Measurements from ENCODE around the gene MGRN1.

The MGRN1 gene

GRCh38 chr16:4704913-4705312, 80.3 kb downstream of the MGRN1 start:
- H3K9me3 ChIP-seq (ENCODE audit: control insufficient read depth, insufficient read depth, low read depth, low read length): no peaks in the 10 kb centered on the region
- no peak overlapping the region for H3K4me3 ChIP-seq (ENCODE audit: low read depth, low read length)
- no peaks in the 10 kb centered on the region for H3K4me1 ChIP-seq (ENCODE audit: control insufficient read depth, insufficient read depth, low read length)
- TF ChIP-seq ZNF292 (tag by site-specific recombination; IDR thresholded peaks at IDR 0.05; ENCODE audit: borderline replicate concordance, low read depth) (no peak), ZSCAN23 (tag by site-specific recombination; IDR thresholded peaks at IDR 0.05) (no peak), YY2 (tag by site-specific recombination; IDR thresholded peaks at IDR 0.05) (no peak), INSM2 (tag by site-specific recombination; IDR thresholded peaks at IDR 0.05) (no peak), ZNF366 (tag by site-specific recombination; conservative IDR thresholded peaks at IDR 0.05) (no peak), ZFP37 (tag by site-specific recombination; IDR thresholded peaks at IDR 0.05) (no peak), ZNF426 (tag by site-specific recombination; IDR thresholded peaks at IDR 0.05) (no peak), BCL6B (tag by site-specific recombination; IDR thresholded peaks at IDR 0.05) (no peak)
- H3K27ac ChIP-seq (ENCODE audit: extremely low read depth, low read depth, low read length): no peak overlapping the region
- CTCF ChIA-PET: no interaction called here
- POLR2A ChIA-PET: interaction anchor here (0.8 to 1.7 kb wide), 3 partner anchors 10 to 30 kb away, joined by 3 to 5 read pairs (median 3); partner anchors contain the start of genes ANKS3 and DNAAF8
- peaks cover 21 to 70% of the 10 kb centered on the region in 2 experiments; a peak in 2 of 3 replicates for H3K36me3 ChIP-seq (ENCODE audit: control insufficient read depth in 2 of 2, insufficient read depth in 1 of 2, low read length in 2 of 2)

GRCh38 chr16:4706871-4707270, 82.2 kb downstream of the MGRN1 start:
- no peaks in the 10 kb centered on the region for H3K4me1 ChIP-seq (ENCODE audit: control insufficient read depth, insufficient read depth, low read length)
- H3K27ac ChIP-seq (ENCODE audit: extremely low read depth, low read depth, low read length): no peak overlapping the region
- TF ChIP-seq ZNF394 (tag by site-specific recombination; IDR thresholded peaks at IDR 0.05; ENCODE audit: borderline replicate concordance) (no peak), ZNF660 (tag by site-specific recombination; IDR thresholded peaks at IDR 0.05) (no peak), PRDM2 (tag by site-specific recombination; IDR thresholded peaks at IDR 0.05; ENCODE audit: borderline replicate concordance) (no peak), ZNF792 (tag by site-specific recombination; IDR thresholded peaks at IDR 0.05) (no peak)
- ChIA-PET CTCF (interaction anchor here (0.6 to 0.7 kb wide), 3 partner anchors 14 to 234 kb away, joined by 3 read pairs; no protein-coding TSS in a partner anchor), POLR2A (no interaction called here)
- no peaks in the 10 kb centered on the region for H3K9me3 ChIP-seq (ENCODE audit: control insufficient read depth, insufficient read depth, low read depth, low read length)
- peaks cover 26 to 58% of the 10 kb centered on the region in 2 experiments; a peak in 2 of 3 replicates for H3K36me3 ChIP-seq (ENCODE audit: control insufficient read depth in 2 of 2, insufficient read depth in 1 of 2, low read length in 2 of 2)
- H3K4me3 ChIP-seq (ENCODE audit: low read depth, low read length): no peak overlapping the region

GRCh38 chr16:4709481-4709880, 84.9 kb downstream of the MGRN1 start:
- Histone ChIP-seq H3K4me1 (ENCODE audit: control insufficient read depth, insufficient read depth, low read length) (no peaks in the 10 kb centered on the region), H3K27ac (ENCODE audit: extremely low read depth, low read depth, low read length) (no peak overlapping the region), H3K36me3 (ENCODE audit: control insufficient read depth in 2 of 2, insufficient read depth in 1 of 2, low read length in 2 of 2) (peaks cover 26 to 61% of the 10 kb centered on the region in 2 experiments; a peak in 2 of 3 replicates), H3K4me3 (ENCODE audit: low read depth, low read length) (no peak overlapping the region), H3K9me3 (ENCODE audit: control insufficient read depth, insufficient read depth, low read depth, low read length) (no peaks in the 10 kb centered on the region)
- TF ChIP-seq HIC1 (tag by site-specific recombination; IDR thresholded peaks at IDR 0.05) (no peak), ZNF561 (tag by site-specific recombination; IDR thresholded peaks at IDR 0.05; ENCODE audit: borderline replicate concordance) (no peak), ZSCAN16 (tag by site-specific recombination; IDR thresholded peaks at IDR 0.05) (no peak), ZNF639 (tag by site-specific recombination; IDR thresholded peaks at IDR 0.05) (no peak), YY1 (tag by site-specific recombination; IDR thresholded peaks at IDR 0.05) (no peak)
- POLR2A ChIA-PET: no interaction called here
- CTCF ChIA-PET: interaction anchor here (0.7 to 1.5 kb wide), 3 partner anchors 16 to 246 kb away, joined by 3 to 4 read pairs (median 3); no protein-coding TSS in a partner anchor
